DND-41 (cell line): ENCODE results near the gene GABBR2.
"Not testable (repeated sequence)": the region's sequence is repeated elsewhere in the genome, so short reads cannot be mapped to it uniquely, and the experiment has no call there.

ENCODE experiments used
- ATAC-seq: fragments of 200-7000 bp; cut with Tn5 transposase; 3 replicates; pipeline ENCODE4 v1.9.1; 2021; ENCODE audit warnings: low read depth; ENCODE audit not compliant: insufficient read depth
- DNase-seq: peaks from one replicate; pipeline ENCODE4 v3.0.0-alpha.2; 2020
- H2AFZ ChIP-seq: 2 replicates; pipeline ENCODE4 v1.6.0; 2012; ENCODE audit warnings: low read depth, low read length
- H3K27ac ChIP-seq: 2 replicates; pipeline ENCODE4 v1.5.1; 2012; ENCODE audit warnings: low read length, inconsistent platforms
- H3K27me3 ChIP-seq: fragments of 200-600 bp; sonication (generic); 2 replicates; pipeline ENCODE4 v1.6.0; 2012; ENCODE audit warnings: low read length, mild to moderate bottlenecking, inconsistent platforms; ENCODE audit not compliant: insufficient read depth, poor library complexity
- H3K36me3 ChIP-seq: 2 replicates; pipeline ENCODE4 v1.5.1; 2012; ENCODE audit warnings: low read length, inconsistent platforms; ENCODE audit not compliant: insufficient read depth
- H3K4me1 ChIP-seq: 2 replicates; pipeline ENCODE4 v1.5.1; 2012; ENCODE audit warnings: mild to moderate bottlenecking, low read length; ENCODE audit not compliant: insufficient read depth
- H3K4me2 ChIP-seq: 2 replicates; pipeline ENCODE4 v1.6.0; 2012; ENCODE audit warnings: mild to moderate bottlenecking, moderate library complexity, low read length, inconsistent platforms; ENCODE audit not compliant: insufficient read depth
- H3K4me3 ChIP-seq, 2 experiments: fragments of 200-600 bp in 1 of 2; shearing (Covaris generic) in 1 of 2; 2 replicates each; pipeline ENCODE4 v1.5.1; 2012 to 2016; ENCODE audit warnings: inconsistent platforms in 2 of 2, low read length in 2 of 2, mild to moderate bottlenecking in 2 of 2, low read depth in 1 of 2, moderate library complexity in 1 of 2
- H3K79me2 ChIP-seq: 2 replicates; pipeline ENCODE4 v1.6.0; 2012; ENCODE audit warnings: low read length, inconsistent platforms; ENCODE audit not compliant: insufficient read depth
- H3K9ac ChIP-seq: 2 replicates; pipeline ENCODE4 v1.6.0; 2012; ENCODE audit warnings: low read depth, mild to moderate bottlenecking, inconsistent platforms, low read length, moderate library complexity
- H3K9me3 ChIP-seq: 2 replicates; pipeline ENCODE4 v1.5.1; 2012; ENCODE audit warnings: low read length, moderate library complexity, mild to moderate bottlenecking, inconsistent platforms; ENCODE audit not compliant: insufficient read depth, severe bottlenecking
- H4K20me1 ChIP-seq: 2 replicates; pipeline ENCODE4 v1.6.0; 2012; ENCODE audit warnings: low read length; ENCODE audit not compliant: insufficient read depth
- CTCF ChIP-seq: IDR thresholded peaks from 2 replicates; pipeline ENCODE4 v1.5.1; 2012; ENCODE audit warnings: borderline replicate concordance, low read length, moderate library complexity, mild to moderate bottlenecking; ENCODE audit not compliant: poor library complexity, severe bottlenecking; ENCODE audit errors: extremely low read depth
- EZH2 ChIP-seq: IDR thresholded peaks from 3 replicates; pipeline ENCODE4 v1.6.1; 2012; ENCODE audit warnings: borderline replicate concordance, low read depth, mild to moderate bottlenecking, moderate library complexity, low read length, inconsistent platforms; ENCODE audit not compliant: severe bottlenecking

GABBR2 gene

GRCh38 chr9:98589102-98589501 lies 119.6 kb downstream of the GABBR2 start:
- ATAC-seq (no peak), DNase-seq (no peak)
- TF ChIP-seq CTCF: no peak
- TF ChIP-seq EZH2: no peak
- Histone ChIP-seq H3K36me3 (no peaks in the 10 kb centered on the region), H3K9ac (no peak overlapping the region), H3K27ac (no peak overlapping the region), H3K4me1 (no peaks in the 10 kb centered on the region), H4K20me1 (no peaks in the 10 kb centered on the region), H2AFZ (no peak overlapping the region), H3K9me3 (no peaks in the 10 kb centered on the region), H3K4me3 (no peak overlapping the region), H3K27me3 (peaks cover 3% of the 10 kb centered on the region), H3K79me2 (no peaks in the 10 kb centered on the region), H3K4me2 (no peak overlapping the region)

GRCh38 chr9:98584853-98585438 lies 123.8 kb downstream of the GABBR2 start:
- H3K4me3 ChIP-seq, H2AFZ ChIP-seq, H3K27ac ChIP-seq, DNase-seq, H3K79me2 ChIP-seq, ATAC-seq, H3K27me3 ChIP-seq, H4K20me1 ChIP-seq, H3K9me3 ChIP-seq, H3K4me2 ChIP-seq, H3K9ac ChIP-seq, H3K36me3 ChIP-seq, H3K4me1 ChIP-seq: not testable (repeated sequence)

- no peaks in the 10 kb centered on the region for H3K9me3 ChIP-seq
- peaks cover 3% of the 10 kb centered on the region for H3K27me3 ChIP-seq
- TF ChIP-seq CTCF (no peak), EZH2 (no peak)
- no peaks in the 10 kb centered on the region for H3K79me2 ChIP-seq
- H3K36me3 ChIP-seq: no peaks in the 10 kb centered on the region
- H3K27ac ChIP-seq: no peak overlapping the region
- no peak for DNase-seq
- no peak overlapping the region for H3K4me2 ChIP-seq
- H3K4me1 ChIP-seq: no peaks in the 10 kb centered on the region
- H3K4me3 ChIP-seq: no peak overlapping the region
- H4K20me1 ChIP-seq: no peaks in the 10 kb centered on the region
- no peak for ATAC-seq
- no peak overlapping the region for H2AFZ ChIP-seq
- no peak overlapping the region for H3K9ac ChIP-seq
Observed at GRCh38 chr9:98584059-98584458, 124.7 kb downstream of the GABBR2 start.

- Histone ChIP-seq H3K9me3 (no peaks in the 10 kb centered on the region), H3K4me3 (no peak overlapping the region), H4K20me1 (no peaks in the 10 kb centered on the region), H3K36me3 (no peaks in the 10 kb centered on the region), H3K27me3 (peaks cover 3% of the 10 kb centered on the region), H3K9ac (no peak overlapping the region), H3K79me2 (no peaks in the 10 kb centered on the region), H2AFZ (no peak overlapping the region), H3K4me2 (no peak overlapping the region), H3K27ac (no peak overlapping the region), H3K4me1 (no peaks in the 10 kb centered on the region)
- DNase-seq: no peak
- TF ChIP-seq CTCF (no peak), EZH2 (no peak)
- no peak for ATAC-seq
Observed at GRCh38 chr9:98583417-98583816, 125.3 kb downstream of the GABBR2 start.
